B cell (primary cell): ENCODE measurements around the gene OPA1.

Experiments used
- CTCF ChIP-seq: fragments of 200-600 bp; IDR thresholded peaks from one replicate; pipeline ENCODE4 v1.8.0; 2022; ENCODE audit warnings: antibody characterized with exemption, mild to moderate bottlenecking
- EZH2 ChIP-seq: IDR thresholded peaks from 2 replicates; pipeline ENCODE4 v1.6.1; 2012; ENCODE audit warnings: borderline replicate concordance, low read depth, mild to moderate bottlenecking, moderate library complexity, low read length; ENCODE audit not compliant: insufficient read depth, poor library complexity, severe bottlenecking

- TF ChIP-seq CTCF (no peak), EZH2 (no peak)
These were observed 138.6 kb downstream of the OPA1 start for GRCh38 chr3:193731656-193732055.
